Caki2 (cell line): ENCODE measurements around the gene F2R. TPM values are rescaled to one million over a fixed set of nuclear protein-coding genes. Genes with fewer than 3 reads are reported as not detected.

Experiments used
- DNase-seq: peaks from one replicate; pipeline ENCODE4 v3.0.0-alpha.2; 2015; ENCODE audit warnings: low read depth
- in situ Hi-C: cut with HindIII; loops from 2 replicates; pipeline ENCODE4 v1.10.0; 2016; ENCODE audit warnings: low sequenced_read_pairs, low pct_unique_long_range_greater_than_20kb, mixed read lengths
- total RNA-seq: library from RNA; depleted of rRNA; stranded (reverse); fragments of >200 nt; shearing (Covaris generic); gene quantifications from 2 replicates; pipeline ENCODE4 v1.2.3, GENCODE V29; 2014; ENCODE audit warnings: low replicate concordance

F2R gene
- total RNA-seq, 1 experiment from 2014 or later, result 12.0 TPM

DNA sequence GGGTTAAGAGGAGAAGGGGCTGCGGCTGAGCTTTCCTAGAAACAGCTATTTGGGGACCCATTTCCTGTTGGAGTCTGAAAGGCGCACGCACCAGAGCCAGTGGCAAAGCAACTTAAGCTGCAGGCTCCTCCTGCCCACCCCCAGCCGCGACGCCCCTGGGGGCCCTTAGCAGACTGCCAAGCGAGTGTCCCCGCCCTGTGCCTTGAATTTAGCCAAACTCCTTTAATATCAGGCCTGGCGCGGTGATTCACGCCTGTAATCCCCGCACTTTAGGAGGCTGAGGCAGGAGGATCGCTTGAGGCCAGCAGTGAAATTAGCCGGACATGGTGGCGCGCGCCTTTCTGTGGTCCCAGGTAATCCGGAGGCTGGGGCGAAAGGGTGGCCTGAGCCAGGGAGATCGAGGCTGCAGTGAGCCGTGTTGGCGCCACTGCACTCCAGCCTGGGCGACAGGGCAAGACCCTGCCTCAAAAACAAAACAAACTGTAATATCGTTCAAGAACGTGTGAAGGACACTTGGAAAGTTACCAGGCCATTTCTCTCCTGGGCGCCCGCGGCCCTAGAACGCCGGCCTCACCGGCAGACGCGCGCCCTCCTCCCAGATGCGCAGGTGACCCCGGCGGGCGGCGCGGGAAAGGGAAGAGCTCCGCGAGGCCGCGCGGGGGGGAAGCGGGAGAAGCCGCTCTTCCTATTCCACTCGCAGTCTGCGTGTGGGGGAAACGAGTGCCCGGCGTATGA is 1.0 kb upstream of the F2R start:
- DNase-seq, result no peak
- in situ Hi-C loops, result no loop called here

DNA sequence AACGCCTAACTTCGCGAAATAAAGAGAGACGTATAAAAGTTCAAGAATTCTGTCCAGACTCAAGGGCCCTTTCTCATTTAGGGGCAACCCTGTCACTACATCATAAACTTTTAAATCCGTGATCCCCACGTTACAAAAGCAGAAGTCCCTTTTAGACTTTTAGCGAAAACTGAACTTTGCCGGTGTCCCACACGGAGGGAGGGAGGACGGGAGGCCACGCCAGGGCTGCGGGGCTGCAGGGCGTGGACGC is 515 bp upstream of the F2R start:
- in situ Hi-C loops, result no loop called here
- DNase-seq, result peak; percentile 3

DNA sequence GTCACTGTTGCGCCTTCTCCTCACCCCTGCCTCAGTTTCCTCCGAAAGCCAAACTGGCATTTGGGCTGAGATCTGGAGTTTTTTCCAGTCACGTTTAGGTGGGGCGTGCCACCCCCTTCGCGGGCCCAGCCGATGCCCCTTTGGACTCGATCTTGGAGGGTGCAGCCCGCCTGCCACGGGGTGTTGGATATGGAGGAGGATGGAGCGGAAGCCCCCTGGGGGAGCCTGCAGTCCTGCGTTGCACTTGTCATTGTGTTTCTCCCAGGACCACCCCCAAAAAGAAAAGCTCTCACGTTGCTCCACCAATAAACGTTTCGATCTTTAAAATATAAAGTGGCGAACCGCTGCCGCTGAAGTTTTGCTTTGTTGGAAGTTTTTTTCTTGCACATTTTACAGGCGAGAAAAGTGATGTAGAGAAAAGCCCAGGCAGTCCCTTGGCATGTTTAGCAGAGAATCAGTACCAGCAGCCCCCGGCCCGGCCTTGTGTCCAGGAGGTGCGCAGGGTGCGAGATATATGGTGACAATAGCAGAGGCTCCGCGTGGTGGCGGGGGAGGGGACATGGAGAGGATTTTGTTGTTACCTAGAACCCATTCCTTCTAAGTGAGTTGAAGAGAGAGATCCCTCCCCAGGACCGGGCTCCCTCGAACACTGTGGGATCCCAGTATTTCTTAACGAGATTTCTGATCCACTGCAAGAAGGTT is 681 bp downstream of the F2R start:
- in situ Hi-C loops, result no loop called here
- DNase-seq, result no peak

DNA sequence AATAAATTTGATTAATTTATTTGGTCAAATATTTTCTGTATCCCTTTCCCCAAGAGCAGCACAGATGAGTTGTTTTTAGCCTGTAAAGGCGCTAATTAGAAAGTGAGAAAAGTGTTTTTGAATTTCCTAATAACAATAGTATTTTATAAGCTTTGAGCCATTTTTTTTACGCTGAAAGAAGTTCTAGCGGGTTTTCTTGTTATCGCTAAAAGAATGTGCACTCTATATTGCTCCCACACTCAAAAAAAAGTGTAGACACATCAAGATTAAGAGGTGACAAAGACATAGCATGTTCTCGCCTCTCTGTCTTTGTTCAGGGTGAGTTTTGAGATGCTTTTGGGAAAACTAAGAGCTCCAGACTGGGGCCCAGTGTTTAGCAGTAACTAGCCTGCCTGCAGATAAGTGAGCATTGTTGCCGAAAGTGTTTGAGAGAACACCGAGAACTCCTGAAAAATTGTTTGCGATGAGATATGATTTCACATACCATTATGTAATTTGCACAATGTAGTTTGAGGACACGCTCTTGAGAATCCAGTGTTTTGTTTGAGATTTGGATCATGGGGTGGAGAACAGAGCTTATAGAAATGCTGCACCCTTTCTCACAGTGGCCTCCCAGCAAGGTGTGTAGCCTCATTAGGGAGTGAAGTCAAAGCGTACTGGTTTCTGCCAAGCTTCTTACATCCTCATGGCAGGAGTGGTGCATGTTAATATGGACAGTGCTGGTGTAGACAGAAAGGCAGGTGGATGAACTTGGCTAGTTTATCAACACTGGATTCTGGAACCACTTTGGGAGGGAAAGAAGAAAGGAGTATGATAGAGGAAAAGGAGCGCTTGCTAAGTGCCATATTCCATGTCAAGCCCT is 1.5 kb downstream of the F2R start:
- in situ Hi-C loops, result no loop called here

DNA sequence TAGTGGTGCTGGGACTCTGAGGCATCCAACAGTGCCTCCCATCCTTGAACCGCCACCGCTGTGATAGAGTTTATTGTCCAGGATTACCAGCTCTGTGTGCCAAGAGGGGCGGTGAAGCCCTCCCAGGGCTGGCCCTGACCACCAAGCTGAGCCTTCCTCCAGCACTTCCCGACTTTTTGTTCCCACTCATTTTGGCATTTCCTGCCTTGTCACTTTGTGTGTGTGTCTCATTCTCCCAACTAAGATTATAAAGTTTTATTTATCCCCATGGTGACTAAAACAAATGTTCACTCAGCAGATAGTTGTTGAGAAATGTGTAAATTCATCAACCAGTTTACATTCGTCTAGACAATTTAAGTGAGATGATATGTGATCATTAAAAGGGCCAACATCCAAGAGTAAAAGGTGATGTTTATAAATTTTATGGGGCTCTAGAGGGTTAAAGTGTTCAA is 2.5 kb downstream of the F2R start:
- in situ Hi-C loops, result no loop called here

More for the DNA sequence above, 1.5 kb downstream of the F2R start:
- DNase-seq, result no peak

DNA sequence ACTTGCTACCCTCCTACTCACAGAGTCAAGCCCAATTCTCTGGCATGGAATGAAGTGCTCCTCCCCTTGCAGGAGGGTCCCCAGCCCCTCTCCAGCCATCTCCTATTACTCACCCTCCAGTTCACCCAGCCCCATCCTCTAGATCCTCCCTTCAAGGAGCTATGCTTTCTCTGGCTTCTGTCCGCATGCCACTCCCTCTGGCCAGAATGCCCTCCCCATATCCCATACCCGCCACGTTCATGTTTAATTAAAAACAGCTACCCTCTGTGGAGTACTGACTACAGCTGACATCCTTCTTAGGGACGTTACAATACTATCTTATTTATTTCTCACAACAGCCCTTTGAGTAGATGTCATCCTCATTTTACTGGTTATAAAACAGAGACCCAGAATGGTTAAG is 3.0 kb downstream of the F2R start:
- DNase-seq, result no peak
- in situ Hi-C loops, result no loop called here

More for the DNA sequence above, 2.5 kb downstream of the F2R start:
- no peak for DNase-seq

DNA sequence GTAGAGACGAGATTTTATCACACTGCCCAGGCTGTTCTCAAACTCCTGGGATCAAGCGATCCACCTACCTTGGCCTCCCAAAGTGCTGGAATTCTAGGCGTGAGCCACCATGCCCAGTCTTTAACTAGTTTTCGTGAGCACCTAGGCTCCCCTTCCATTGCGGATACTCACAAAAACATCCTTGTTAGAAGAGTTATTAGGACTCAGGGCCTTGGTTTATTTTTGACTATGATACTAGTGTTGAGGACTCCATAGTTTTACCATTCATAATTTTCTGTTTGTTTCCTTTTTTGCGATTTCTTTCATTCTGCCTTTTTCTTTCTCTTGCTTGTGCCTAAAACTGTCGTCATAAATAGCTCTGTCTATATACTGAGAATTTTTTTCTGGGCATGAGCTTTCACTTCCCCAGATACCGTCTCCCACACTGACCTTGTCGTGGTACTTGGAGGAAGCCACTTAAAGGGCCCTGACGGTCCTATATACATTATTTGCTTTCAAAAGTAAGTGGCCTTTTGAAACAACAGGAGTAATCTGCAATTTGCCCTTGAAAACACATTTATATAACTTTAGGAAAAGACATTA is 5.2 kb downstream of the F2R start:
- in situ Hi-C loops, result no loop called here
- DNase-seq, result no peak

DNA sequence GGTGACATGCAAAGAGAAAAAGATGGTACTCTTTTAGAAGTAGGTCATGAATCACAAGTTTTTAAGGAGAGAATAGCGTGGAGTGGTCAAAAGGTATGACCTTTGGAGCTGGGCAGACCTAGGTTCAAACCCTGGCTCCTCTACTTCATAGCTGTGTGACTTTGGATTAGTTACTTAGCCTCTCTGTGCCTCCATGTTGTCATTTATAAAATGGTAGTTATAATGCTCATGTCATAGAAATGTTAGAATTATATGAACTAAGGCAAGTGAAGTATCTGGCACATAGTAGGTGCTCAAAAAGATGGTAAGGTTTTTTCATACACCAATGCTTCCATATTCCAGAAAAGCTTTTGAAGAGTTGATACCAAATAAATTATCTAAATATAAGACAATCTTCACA is 7.3 kb downstream of the F2R start:
- in situ Hi-C loops, result no loop called here
- DNase-seq, result no peak

DNA sequence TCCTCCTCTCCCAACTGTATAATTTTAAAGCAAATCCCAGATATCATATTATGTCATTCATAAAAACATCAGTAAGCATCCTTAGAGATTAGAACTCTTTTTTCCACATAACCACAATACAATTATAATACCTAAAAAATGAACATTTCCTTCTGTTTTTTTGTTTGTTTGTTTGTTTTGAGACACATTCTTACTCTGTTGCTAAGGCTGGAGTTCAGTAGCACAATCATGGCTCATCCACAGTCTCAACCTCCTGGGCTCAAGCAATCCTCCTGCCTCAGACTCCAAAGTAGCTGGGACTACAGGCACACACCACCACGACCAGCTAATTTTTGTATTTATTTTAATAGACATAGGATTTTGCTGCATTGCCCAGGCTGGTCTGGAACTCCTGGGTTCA is 8.0 kb downstream of the F2R start:
- DNase-seq, result no peak
- in situ Hi-C loops, result no loop called here

DNA sequence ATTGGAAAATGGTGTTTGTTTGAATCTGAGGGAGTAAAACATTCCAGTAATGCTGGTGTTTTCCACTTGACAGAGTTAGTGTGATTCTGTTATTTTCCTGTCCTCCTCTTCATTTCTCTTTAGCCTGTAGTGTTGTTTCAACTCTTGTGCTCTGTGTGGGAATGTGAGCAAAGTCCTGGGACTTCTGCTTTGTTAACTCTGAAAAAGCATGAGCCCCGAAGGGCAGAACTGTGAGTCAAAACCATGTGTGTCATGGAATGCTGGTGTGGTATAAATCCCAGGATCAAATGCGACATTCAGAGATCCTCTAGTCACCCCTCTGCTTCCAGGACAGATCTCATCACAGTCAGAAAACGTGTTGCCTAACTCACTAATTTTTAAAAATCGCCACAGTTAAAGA is 8.9 kb downstream of the F2R start:
- in situ Hi-C loops, result no loop called here

DNA sequence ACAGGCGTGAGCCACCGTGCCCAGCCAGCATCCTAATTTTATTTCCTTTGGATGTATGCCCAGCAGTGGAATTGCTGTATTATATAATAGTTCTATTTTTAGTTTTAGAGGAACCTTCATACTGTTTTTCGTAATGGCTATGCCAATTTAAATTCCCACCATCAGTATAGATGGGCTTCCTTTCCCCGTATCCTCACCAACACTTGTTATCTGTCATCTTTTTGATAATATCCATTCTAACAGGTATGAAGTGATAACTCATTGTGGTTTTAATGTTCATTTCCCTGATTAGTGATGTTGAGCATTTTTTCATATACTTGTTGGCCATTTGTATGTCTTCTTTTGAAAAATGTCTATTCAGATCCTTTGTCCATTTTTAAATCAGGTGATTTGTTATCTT is 13.0 kb downstream of the F2R start:
- in situ Hi-C loops, result no loop called here
- no peak for DNase-seq

More for the DNA sequence above, 8.9 kb downstream of the F2R start:
- DNase-seq, result peak; percentile 17

DNA sequence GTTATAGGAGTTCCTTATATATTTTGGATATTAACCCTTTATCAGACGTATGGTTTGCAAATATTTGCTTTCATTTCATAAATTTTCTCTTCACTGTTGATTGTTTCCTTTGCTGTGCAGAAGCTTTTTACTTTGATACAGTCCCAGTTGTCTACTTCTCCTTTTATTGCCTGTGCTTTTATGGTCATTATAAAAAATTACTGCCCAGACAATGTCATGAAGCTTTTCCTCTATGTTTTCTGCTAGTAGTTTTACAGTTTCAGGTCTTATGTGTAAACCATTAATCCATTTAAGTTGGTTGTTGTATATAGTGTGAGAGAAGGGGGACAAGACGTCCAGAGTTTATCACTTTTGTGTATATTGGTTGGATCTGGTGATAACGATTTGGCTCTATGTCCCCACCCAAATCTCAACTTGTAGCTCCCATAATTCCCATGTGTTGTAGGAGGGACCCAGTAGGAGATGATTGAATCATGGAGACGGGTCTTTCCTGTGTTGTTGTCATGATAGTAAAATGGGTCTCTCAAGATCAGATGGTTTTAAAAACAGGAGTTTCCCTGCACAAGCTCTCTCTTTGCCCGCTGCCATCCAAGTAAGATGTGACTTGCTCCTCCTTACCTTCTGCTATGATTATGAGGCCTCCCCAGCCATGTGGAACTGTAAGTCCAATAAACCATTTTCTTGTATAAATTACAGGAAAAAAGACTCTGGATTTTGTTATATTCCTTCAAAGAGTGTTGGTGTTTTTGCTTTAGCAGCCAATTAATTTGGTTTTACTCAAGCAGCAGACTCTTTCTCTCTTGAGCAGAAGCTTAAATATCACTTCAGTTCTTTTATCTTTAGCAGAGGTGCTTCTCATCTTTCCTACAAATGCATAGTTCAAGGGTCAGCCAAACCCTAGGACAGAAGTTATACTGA is 13.7 kb downstream of the F2R start:
- in situ Hi-C loops, result no loop called here
- DNase-seq, result no peak

DNA sequence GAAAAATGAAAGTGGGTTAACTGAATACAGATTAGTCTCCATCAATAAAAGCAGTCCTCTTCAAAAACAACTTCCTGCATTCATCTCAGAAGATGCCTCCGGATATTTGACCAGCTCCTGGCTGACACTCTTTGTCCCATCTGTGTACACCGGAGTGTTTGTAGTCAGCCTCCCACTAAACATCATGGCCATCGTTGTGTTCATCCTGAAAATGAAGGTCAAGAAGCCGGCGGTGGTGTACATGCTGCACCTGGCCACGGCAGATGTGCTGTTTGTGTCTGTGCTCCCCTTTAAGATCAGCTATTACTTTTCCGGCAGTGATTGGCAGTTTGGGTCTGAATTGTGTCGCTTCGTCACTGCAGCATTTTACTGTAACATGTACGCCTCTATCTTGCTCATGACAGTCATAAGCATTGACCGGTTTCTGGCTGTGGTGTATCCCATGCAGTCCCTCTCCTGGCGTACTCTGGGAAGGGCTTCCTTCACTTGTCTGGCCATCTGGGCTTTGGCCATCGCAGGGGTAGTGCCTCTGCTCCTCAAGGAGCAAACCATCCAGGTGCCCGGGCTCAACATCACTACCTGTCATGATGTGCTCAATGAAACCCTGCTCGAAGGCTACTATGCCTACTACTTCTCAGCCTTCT is 16.6 kb downstream of the F2R start:
- DNase-seq, result no peak
- in situ Hi-C loops, result no loop called here

DNA sequence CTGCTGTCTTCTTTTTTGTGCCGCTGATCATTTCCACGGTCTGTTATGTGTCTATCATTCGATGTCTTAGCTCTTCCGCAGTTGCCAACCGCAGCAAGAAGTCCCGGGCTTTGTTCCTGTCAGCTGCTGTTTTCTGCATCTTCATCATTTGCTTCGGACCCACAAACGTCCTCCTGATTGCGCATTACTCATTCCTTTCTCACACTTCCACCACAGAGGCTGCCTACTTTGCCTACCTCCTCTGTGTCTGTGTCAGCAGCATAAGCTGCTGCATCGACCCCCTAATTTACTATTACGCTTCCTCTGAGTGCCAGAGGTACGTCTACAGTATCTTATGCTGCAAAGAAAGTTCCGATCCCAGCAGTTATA is 17.1 kb downstream of the F2R start:
- in situ Hi-C loops, result no loop called here
- no peak for DNase-seq

DNA sequence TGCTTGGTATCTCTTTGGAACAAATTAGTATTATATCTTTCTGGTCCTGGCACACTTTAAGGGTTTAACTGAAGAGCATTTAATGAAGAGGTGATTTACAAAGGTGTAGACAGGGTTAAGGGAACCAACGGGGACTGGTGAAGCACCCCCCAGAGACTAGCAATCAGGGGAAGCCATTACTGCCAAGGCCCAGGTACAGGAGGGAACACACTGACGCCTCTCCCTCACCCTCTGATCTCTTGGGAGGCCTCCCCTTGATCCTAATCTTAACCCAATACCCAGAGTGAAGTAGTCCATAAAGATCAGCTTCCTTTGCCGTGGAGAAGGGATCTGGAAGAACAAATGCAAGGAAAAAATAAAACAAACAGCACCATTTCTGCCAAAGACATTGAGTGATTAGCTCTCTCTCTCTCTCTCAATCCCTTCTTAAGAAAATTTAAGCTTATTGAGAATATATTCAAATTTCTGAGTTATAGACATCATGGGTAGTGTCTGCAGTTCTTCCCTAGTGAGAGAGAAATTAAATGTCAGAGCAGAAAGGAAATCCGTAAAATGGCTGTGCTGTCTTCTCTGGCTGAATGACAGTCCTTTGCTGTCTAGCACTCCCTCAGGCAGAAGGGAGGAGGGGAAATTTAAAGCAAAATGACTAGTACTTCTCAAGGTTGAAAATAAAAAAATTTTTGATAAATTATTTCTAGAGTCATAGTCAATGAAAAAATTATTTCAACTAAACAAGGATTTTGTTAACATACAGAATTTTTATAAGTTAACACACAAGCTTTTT is 20.0 kb downstream of the F2R start:
- no peak for DNase-seq
- in situ Hi-C loops, result no loop called here

DNA sequence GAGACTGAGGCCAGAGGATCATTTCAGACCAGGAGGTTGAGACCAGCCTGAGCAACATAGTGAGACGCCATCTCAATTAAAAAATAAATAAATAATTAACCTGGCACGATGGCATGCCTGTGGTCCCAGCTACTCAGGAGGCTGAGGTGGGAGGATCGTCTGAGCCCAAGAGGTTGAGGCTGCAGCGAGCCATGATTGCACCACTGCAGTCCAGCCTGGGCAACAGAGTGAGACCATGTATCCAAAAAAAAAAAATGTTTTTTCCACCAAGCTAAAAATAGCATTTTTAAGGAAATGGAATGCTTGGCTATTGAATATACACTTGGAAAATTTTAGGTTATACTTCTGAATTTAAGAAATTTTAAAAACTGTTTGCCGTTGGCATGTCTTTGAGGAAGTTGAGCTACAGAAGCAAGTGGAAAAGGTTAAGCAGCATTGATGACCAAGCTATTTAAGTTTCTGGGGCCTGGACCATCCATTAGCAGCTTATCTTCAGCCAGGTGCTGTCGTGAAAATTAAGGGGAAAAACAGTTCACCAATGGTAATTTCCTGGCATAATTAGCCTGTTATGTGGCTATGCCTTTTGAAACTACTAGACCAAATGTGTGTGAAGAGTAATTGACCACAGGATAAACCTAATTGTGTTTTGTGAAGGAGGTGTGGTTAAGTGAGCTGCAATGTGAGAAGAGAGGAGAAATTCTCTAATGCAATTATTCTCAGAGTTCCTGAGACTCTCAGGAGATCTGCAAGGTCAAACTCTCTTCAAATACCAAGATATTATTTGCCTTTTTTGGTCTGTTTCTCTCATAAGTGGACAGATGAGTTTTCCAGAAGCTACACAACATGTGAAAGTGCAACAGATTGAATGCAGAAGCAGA is 21.0 kb downstream of the F2R start:
- in situ Hi-C loops, result no loop called here
- no peak for DNase-seq
